Endothelial cell of umbilical vein (primary cell): Measurements from ENCODE around the gene RNF214.

ENCODE experiments used
- EZH2 ChIP-seq: IDR thresholded peaks from 2 replicates; pipeline ENCODE4 v1.6.1; 2012; ENCODE audit warnings: borderline replicate concordance, low read depth, mild to moderate bottlenecking, moderate library complexity, low read length, inconsistent platforms; ENCODE audit not compliant: severe bottlenecking
- JUN ChIP-seq: IDR thresholded peaks from 2 replicates; pipeline ENCODE4 v1.6.1; 2011; ENCODE audit warnings: borderline replicate concordance, low read depth; ENCODE audit not compliant: insufficient read length, insufficient read depth
- POLR2A ChIP-seq: IDR thresholded peaks from 2 replicates; pipeline ENCODE4 v1.6.1; 2012; ENCODE audit warnings: low read depth, mild to moderate bottlenecking, control low read depth, low read length
- POLR2AphosphoS5 ChIP-seq: IDR thresholded peaks from 2 replicates; pipeline ENCODE4 v1.6.1; 2012; ENCODE audit warnings: low read depth, mild to moderate bottlenecking, control low read depth, low read length, moderate library complexity; ENCODE audit not compliant: insufficient read depth
- TF ChIP-seq, protein P1 (sequence below), 2 donors: IDR thresholded peaks; 1 replicate in 1 of 2; 2 replicates in 1 of 2; pipeline ENCODE4 v1.5.1; 2011; ENCODE audit warnings: low read length in 2 of 2, mild to moderate bottlenecking in 2 of 2, moderate library complexity in 2 of 2, control low read depth in 1 of 2, inconsistent platforms in 1 of 2, low read depth in 1 of 2; ENCODE audit not compliant: insufficient read depth in 1 of 2; ENCODE audit errors: extremely low read depth in 1 of 2
- TF ChIP-seq, protein P2 (sequence below): IDR thresholded peaks from 2 replicates; pipeline ENCODE4 v1.6.1; 2011; ENCODE audit not compliant: insufficient read depth, insufficient read length

DNA sequence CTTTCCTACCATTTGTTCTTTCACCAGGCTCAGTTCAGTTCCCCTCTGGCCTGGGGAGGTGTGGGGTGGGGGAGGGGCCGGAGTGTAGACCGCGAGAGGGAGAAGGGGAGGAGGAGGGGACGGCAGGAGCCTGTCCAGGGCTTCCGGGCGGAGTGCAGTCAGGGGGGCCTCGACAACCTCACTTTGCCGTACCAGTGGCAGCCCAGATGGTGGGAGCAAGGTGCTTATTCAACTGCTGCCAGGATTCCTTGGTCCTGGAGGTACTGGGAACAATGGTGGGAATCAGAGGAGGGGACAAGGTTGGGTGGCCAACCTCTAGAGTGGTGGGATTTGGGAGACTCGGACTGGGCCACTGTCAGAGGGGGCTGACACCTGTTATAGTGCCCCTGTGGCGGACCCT lies 82.4 kb downstream of the RNF214 start:
- TF ChIP-seq, protein P1, sequence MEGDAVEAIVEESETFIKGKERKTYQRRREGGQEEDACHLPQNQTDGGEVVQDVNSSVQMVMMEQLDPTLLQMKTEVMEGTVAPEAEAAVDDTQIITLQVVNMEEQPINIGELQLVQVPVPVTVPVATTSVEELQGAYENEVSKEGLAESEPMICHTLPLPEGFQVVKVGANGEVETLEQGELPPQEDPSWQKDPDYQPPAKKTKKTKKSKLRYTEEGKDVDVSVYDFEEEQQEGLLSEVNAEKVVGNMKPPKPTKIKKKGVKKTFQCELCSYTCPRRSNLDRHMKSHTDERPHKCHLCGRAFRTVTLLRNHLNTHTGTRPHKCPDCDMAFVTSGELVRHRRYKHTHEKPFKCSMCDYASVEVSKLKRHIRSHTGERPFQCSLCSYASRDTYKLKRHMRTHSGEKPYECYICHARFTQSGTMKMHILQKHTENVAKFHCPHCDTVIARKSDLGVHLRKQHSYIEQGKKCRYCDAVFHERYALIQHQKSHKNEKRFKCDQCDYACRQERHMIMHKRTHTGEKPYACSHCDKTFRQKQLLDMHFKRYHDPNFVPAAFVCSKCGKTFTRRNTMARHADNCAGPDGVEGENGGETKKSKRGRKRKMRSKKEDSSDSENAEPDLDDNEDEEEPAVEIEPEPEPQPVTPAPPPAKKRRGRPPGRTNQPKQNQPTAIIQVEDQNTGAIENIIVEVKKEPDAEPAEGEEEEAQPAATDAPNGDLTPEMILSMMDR (IDR thresholded peaks at IDR 0.05; ENCODE audit: extremely low read depth in 1 of 2, insufficient read depth in 1 of 2, low read depth in 1 of 2, low read length in 2 of 2): no peak
- no peak for TF ChIP-seq POLR2AphosphoS5
- no peak for TF ChIP-seq POLR2A
- no peak for TF ChIP-seq EZH2
- TF ChIP-seq JUN: no peak
- TF ChIP-seq, protein P2, sequence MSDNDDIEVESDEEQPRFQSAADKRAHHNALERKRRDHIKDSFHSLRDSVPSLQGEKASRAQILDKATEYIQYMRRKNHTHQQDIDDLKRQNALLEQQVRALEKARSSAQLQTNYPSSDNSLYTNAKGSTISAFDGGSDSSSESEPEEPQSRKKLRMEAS: no peak
